ENCODE data around the gene SCNM1. TPM values are rescaled to one million over a fixed set of nuclear protein-coding genes. Genes with fewer than 3 reads are reported as not detected.

Gene SCNM1
- polyA plus RNA-seq, 1 donor from 2014 or later, result 106 TPM

DNA sequence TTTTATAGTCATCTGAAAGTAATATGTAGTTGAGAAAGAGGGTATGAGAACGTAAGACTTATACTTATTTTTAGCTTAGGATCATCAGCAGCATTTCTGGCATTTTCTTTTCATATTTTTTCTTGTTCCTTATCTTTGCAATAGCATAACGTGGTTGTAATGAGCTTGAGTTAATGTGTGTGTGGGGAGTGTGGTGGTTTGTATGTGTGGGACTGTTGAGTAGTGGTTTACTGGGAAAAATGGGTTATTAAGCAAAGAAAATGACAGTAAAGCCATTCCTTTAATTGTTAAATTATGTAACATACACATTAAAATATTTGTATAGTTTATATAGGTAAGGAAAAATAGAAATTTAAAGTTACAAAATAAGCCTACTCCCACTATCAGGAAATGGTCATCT lies 47.6 kb downstream of the SCNM1 start:
- Histone ChIP-seq H3K9ac (ENCODE audit: low read length) (no peak overlapping the region), H3K27me3 (ENCODE audit: insufficient read depth, low read depth, low read length) (no peaks in the 10 kb centered on the region), H3K79me2 (replicated peaks; ENCODE audit: insufficient read depth, low read length) (peaks cover 35% of the 10 kb centered on the region), H3K9me3 (ENCODE audit: low read length) (no peaks in the 10 kb centered on the region), H3F3A (ENCODE audit: insufficient read depth, low read length, poor library complexity, severe bottlenecking) (no peaks in the 10 kb centered on the region), H3K9me2 (ENCODE audit: insufficient read depth, low read length) (no peaks in the 10 kb centered on the region), H3K4me2 (ENCODE audit: low read length) (no peak overlapping the region), H3K36me3 (ENCODE audit: insufficient read depth, low read length) (no peaks in the 10 kb centered on the region), H4K20me1 (ENCODE audit: insufficient read depth) (peaks cover 4% of the 10 kb centered on the region), H3K27ac (ENCODE audit: low read length) (no peak overlapping the region), H2AFZ (ENCODE audit: low read depth, low read length) (no peak overlapping the region), H3K4me3 (ENCODE audit: low read length) (no peak overlapping the region)
- TF ChIP-seq, protein P1, sequence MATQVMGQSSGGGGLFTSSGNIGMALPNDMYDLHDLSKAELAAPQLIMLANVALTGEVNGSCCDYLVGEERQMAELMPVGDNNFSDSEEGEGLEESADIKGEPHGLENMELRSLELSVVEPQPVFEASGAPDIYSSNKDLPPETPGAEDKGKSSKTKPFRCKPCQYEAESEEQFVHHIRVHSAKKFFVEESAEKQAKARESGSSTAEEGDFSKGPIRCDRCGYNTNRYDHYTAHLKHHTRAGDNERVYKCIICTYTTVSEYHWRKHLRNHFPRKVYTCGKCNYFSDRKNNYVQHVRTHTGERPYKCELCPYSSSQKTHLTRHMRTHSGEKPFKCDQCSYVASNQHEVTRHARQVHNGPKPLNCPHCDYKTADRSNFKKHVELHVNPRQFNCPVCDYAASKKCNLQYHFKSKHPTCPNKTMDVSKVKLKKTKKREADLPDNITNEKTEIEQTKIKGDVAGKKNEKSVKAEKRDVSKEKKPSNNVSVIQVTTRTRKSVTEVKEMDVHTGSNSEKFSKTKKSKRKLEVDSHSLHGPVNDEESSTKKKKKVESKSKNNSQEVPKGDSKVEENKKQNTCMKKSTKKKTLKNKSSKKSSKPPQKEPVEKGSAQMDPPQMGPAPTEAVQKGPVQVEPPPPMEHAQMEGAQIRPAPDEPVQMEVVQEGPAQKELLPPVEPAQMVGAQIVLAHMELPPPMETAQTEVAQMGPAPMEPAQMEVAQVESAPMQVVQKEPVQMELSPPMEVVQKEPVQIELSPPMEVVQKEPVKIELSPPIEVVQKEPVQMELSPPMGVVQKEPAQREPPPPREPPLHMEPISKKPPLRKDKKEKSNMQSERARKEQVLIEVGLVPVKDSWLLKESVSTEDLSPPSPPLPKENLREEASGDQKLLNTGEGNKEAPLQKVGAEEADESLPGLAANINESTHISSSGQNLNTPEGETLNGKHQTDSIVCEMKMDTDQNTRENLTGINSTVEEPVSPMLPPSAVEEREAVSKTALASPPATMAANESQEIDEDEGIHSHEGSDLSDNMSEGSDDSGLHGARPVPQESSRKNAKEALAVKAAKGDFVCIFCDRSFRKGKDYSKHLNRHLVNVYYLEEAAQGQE (IDR thresholded peaks at IDR 0.05; ENCODE audit: borderline replicate concordance), result no peak
- no peak for TF ChIP-seq MXI1 (conservative IDR thresholded peaks at IDR 0.05; ENCODE audit: poor library complexity, severe bottlenecking)
- TF ChIP-seq POLR2AphosphoS5 (IDR thresholded peaks at IDR 0.05), result no peak
- no peak for TF ChIP-seq EP300 (conservative IDR thresholded peaks at IDR 0.05; ENCODE audit: poor library complexity, severe bottlenecking)
- TF ChIP-seq, protein P2, sequence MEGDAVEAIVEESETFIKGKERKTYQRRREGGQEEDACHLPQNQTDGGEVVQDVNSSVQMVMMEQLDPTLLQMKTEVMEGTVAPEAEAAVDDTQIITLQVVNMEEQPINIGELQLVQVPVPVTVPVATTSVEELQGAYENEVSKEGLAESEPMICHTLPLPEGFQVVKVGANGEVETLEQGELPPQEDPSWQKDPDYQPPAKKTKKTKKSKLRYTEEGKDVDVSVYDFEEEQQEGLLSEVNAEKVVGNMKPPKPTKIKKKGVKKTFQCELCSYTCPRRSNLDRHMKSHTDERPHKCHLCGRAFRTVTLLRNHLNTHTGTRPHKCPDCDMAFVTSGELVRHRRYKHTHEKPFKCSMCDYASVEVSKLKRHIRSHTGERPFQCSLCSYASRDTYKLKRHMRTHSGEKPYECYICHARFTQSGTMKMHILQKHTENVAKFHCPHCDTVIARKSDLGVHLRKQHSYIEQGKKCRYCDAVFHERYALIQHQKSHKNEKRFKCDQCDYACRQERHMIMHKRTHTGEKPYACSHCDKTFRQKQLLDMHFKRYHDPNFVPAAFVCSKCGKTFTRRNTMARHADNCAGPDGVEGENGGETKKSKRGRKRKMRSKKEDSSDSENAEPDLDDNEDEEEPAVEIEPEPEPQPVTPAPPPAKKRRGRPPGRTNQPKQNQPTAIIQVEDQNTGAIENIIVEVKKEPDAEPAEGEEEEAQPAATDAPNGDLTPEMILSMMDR (IDR thresholded peaks at IDR 0.05; ENCODE audit: poor library complexity, severe bottlenecking), result no peak
- no peak for TF ChIP-seq RAD21 (conservative IDR thresholded peaks at IDR 0.05)
- TF ChIP-seq EZH2 (IDR thresholded peaks at IDR 0.05; ENCODE audit: borderline replicate concordance, insufficient read depth, low read length, poor library complexity, severe bottlenecking), result no peak
- TF ChIP-seq TAF1 (IDR thresholded peaks at IDR 0.05; ENCODE audit: low read depth), result no peak
- no peak for TF ChIP-seq SMC3 (conservative IDR thresholded peaks at IDR 0.05; ENCODE audit: poor library complexity)

Other genes starting within 250 kb of the SCNM1 start
- gene SETDB1, start 239.8 kb upstream of the SCNM1 start, polyA plus RNA-seq, result 39.1 and 51.1 TPM in 2 replicates
- 39.1 and 49.7 TPM in 2 replicates for gene CERS2, start 191.3 kb upstream of the SCNM1 start, polyA plus RNA-seq
- not detected in 2 replicates for gene ANXA9, start 183.9 kb upstream of the SCNM1 start, polyA plus RNA-seq
- 16.1 and 25.2 TPM in 2 replicates for gene MINDY1, start 159.2 kb upstream of the SCNM1 start, polyA plus RNA-seq
- 25.7 and 32.2 TPM in 2 replicates for gene PRUNE1, start 157.7 kb upstream of the SCNM1 start, polyA plus RNA-seq
- gene BNIPL, start 129.6 kb upstream of the SCNM1 start, polyA plus RNA-seq, result 0.16 and 0.33 TPM in 2 replicates
- gene C1orf56, start 118.4 kb upstream of the SCNM1 start, polyA plus RNA-seq, result 0.87 and 1.2 TPM in 2 replicates
- 102 and 107 TPM in 2 replicates for gene CDC42SE1, start 106.5 kb upstream of the SCNM1 start, polyA plus RNA-seq
- 131 and 142 TPM in 2 replicates for gene MLLT11, start 105.7 kb upstream of the SCNM1 start, polyA plus RNA-seq
- 3.0 and 4.1 TPM in 2 replicates for gene GABPB2, start 95.4 kb upstream of the SCNM1 start, polyA plus RNA-seq
- gene SEMA6C, start 19.5 kb upstream of the SCNM1 start, polyA plus RNA-seq, result 32.5 and 39.3 TPM in 2 replicates
- gene TNFAIP8L2, start 9.5 kb upstream of the SCNM1 start, polyA plus RNA-seq, result not detected in 2 replicates
- 13.3 and 16.0 TPM in 2 replicates for gene LYSMD1, start 242 bp upstream of the SCNM1 start, polyA plus RNA-seq
- not detected in 2 replicates for gene TMOD4, start 9.8 kb downstream of the SCNM1 start, polyA plus RNA-seq
- gene VPS72, start 24.1 kb downstream of the SCNM1 start, polyA plus RNA-seq, result 232 and 275 TPM in 2 replicates
- 66.0 and 66.4 TPM in 2 replicates for gene PIP5K1A, start 32.4 kb downstream of the SCNM1 start, polyA plus RNA-seq
- gene PSMD4, start 88.6 kb downstream of the SCNM1 start, polyA plus RNA-seq, result 341 and 364 TPM in 2 replicates
- 6.2 and 6.9 TPM in 2 replicates for gene ZNF687, start 116.2 kb downstream of the SCNM1 start, polyA plus RNA-seq
- 22.8 and 25.8 TPM in 2 replicates for gene PI4KB, start 161.3 kb downstream of the SCNM1 start, polyA plus RNA-seq
- 36.7 and 56.2 TPM in 2 replicates for gene RFX5, start 181.1 kb downstream of the SCNM1 start, polyA plus RNA-seq
- gene SELENBP1, start 206.6 kb downstream of the SCNM1 start, polyA plus RNA-seq, result not detected in 2 replicates
- 695 and 729 TPM in 2 replicates for gene PSMB4, start 233.4 kb downstream of the SCNM1 start, polyA plus RNA-seq

Data from neural cell (in vitro differentiated cells).